ENCODE data around the gene ENTHD1.

DNA sequence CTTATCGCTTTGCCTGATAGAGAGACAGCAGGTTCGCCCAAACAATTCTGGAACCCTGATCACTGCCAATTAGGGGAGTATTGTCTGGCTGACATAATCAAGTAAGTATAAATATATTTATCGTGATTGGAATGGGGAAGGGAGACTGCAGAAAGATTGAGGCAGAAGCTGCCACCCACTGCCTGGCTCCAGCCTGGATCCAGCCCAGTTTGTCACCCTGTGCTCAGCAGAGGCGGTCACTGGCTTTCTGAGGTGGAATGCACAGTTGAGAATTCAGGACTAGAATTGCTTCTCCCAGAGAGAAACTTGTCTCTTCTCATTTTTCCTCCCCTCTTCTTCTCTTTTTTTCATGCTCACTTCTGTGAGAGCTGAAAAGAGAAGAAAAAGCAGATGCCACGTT lies 33.2 kb upstream of the ENTHD1 start:
- TF ChIP-seq, protein P1, sequence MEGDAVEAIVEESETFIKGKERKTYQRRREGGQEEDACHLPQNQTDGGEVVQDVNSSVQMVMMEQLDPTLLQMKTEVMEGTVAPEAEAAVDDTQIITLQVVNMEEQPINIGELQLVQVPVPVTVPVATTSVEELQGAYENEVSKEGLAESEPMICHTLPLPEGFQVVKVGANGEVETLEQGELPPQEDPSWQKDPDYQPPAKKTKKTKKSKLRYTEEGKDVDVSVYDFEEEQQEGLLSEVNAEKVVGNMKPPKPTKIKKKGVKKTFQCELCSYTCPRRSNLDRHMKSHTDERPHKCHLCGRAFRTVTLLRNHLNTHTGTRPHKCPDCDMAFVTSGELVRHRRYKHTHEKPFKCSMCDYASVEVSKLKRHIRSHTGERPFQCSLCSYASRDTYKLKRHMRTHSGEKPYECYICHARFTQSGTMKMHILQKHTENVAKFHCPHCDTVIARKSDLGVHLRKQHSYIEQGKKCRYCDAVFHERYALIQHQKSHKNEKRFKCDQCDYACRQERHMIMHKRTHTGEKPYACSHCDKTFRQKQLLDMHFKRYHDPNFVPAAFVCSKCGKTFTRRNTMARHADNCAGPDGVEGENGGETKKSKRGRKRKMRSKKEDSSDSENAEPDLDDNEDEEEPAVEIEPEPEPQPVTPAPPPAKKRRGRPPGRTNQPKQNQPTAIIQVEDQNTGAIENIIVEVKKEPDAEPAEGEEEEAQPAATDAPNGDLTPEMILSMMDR (IDR thresholded peaks at IDR 0.05), result no peak
- TF ChIP-seq POLR2A (IDR thresholded peaks at IDR 0.05) (no peak), POLR2AphosphoS5 (IDR thresholded peaks at IDR 0.05) (no peak)

All from breast epithelium (tissue), 3 donors.